CD14-positive monocyte (primary cell): ENCODE results near the gene DYRK1A. TPM values are rescaled to one million over a fixed set of nuclear protein-coding genes. Genes with fewer than 3 reads are reported as not detected.

Experiments
- DNase-seq, 3 donors: peaks; one replicate each; pipeline ENCODE4 v3.0.0-alpha.2; 2011 to 2022
- H2AFZ ChIP-seq: 2 replicates; pipeline ENCODE4 v1.6.0; 2012; ENCODE audit warnings: mild to moderate bottlenecking, low read depth, low read length, inconsistent platforms; ENCODE audit not compliant: insufficient read depth, poor library complexity, severe bottlenecking
- H3K27ac ChIP-seq, 2 donors: 1 replicate in 1 of 2; 2 replicates in 1 of 2; pipeline ENCODE4 v1.5.1; 2012 to 2013; ENCODE audit warnings: low read length in 2 of 2, control low read depth in 1 of 2, inconsistent platforms in 1 of 2, low read depth in 1 of 2, mild to moderate bottlenecking in 1 of 2
- H3K27me3 ChIP-seq, 2 donors: one replicate each; pipeline versions ENCODE4 v1.6.0 to v1.6.1; 2011 to 2013; ENCODE audit warnings: low read length in 2 of 2; ENCODE audit not compliant: control insufficient read depth in 2 of 2, insufficient read depth in 2 of 2
- H3K36me3 ChIP-seq, 2 donors: replicated peaks in 1 of 2; 1 replicate in 1 of 2; 2 replicates in 1 of 2; pipeline versions ENCODE4 v1.5.1 to v1.6.1; 2012 to 2013; ENCODE audit warnings: low read length in 2 of 2, control low read depth in 1 of 2, inconsistent platforms in 1 of 2, mild to moderate bottlenecking in 1 of 2; ENCODE audit not compliant: insufficient read depth in 2 of 2, control insufficient read depth in 1 of 2
- H3K4me1 ChIP-seq, 2 donors: 1 replicate in 1 of 2; 2 replicates in 1 of 2; pipeline versions ENCODE4 v1.5.1 to v1.6.1; 2012 to 2013; ENCODE audit warnings: low read length in 2 of 2, control low read depth in 1 of 2, inconsistent platforms in 1 of 2, mild to moderate bottlenecking in 1 of 2, moderate library complexity in 1 of 2; ENCODE audit not compliant: insufficient read depth in 2 of 2, control insufficient read depth in 1 of 2
- H3K4me2 ChIP-seq: replicated peaks from 2 replicates; pipeline ENCODE3; 2012; ENCODE audit warnings: low read length, moderate library complexity, mild to moderate bottlenecking; ENCODE audit not compliant: poor library complexity, severe bottlenecking; ENCODE audit errors: extremely low read depth
- H3K4me3 ChIP-seq, 3 experiments: fragments of 200-600 bp in 1 of 3; sonication (generic) in 1 of 3; replicated peaks in 1 of 3; 1 replicate in 2 of 3; 2 replicates in 1 of 3; pipeline ENCODE4 v1.5.1; 2011 to 2013; ENCODE audit warnings: low read length in 3 of 3, mild to moderate bottlenecking in 3 of 3, control low read depth in 2 of 3, low read depth in 2 of 3, inconsistent platforms in 1 of 3, moderate library complexity in 1 of 3
- H3K79me2 ChIP-seq: 2 replicates; pipeline ENCODE4 v1.6.0; 2012; ENCODE audit warnings: mild to moderate bottlenecking, control low read depth, inconsistent platforms, low read length, moderate library complexity; ENCODE audit not compliant: insufficient read depth
- H3K9ac ChIP-seq: 2 replicates; pipeline ENCODE4 v1.6.0; 2017; ENCODE audit warnings: low read length, mild to moderate bottlenecking; ENCODE audit not compliant: insufficient read depth, poor library complexity, severe bottlenecking
- H3K9me3 ChIP-seq, 2 donors: replicated peaks in 1 of 2; 1 replicate in 1 of 2; 2 replicates in 1 of 2; pipeline versions ENCODE4 v1.5.1 to v1.6.1; 2012 to 2013; ENCODE audit warnings: low read length in 2 of 2, control low read depth in 1 of 2; ENCODE audit not compliant: control insufficient read depth in 1 of 2, insufficient read depth in 1 of 2
- H4K20me1 ChIP-seq: 2 replicates; pipeline ENCODE4 v1.6.0; 2012; ENCODE audit warnings: mild to moderate bottlenecking, low read length, control low read depth, moderate library complexity; ENCODE audit not compliant: insufficient read depth
- H3K27ac Mint-ChIP-seq, 7 donors: one replicate each; pipeline ENCODE4 v1.8.0; 2020; ENCODE audit warnings: mild to moderate bottlenecking in 7 of 7, mixed read lengths in 7 of 7, moderate library complexity in 6 of 7, inconsistent platforms in 2 of 7
- H3K27me3 Mint-ChIP-seq, 3 donors: one replicate each; pipeline ENCODE4 v1.8.0; 2021 to 2022; ENCODE audit warnings: low read depth in 3 of 3, mild to moderate bottlenecking in 3 of 3, mixed read lengths in 3 of 3, moderate library complexity in 3 of 3, inconsistent platforms in 1 of 3
- H3K36me3 Mint-ChIP-seq, 2 donors: one replicate each; pipeline ENCODE4 v1.8.0; 2020; ENCODE audit warnings: mixed read lengths in 2 of 2, inconsistent platforms in 1 of 2, mild to moderate bottlenecking in 1 of 2
- H3K4me1 Mint-ChIP-seq: one replicate; pipeline ENCODE4 v1.8.0; 2020; ENCODE audit warnings: mild to moderate bottlenecking, mixed read lengths
- H3K4me3 Mint-ChIP-seq, 2 donors: one replicate each; pipeline ENCODE4 v1.8.0; 2020; ENCODE audit warnings: mild to moderate bottlenecking in 2 of 2, mixed read lengths in 2 of 2, moderate library complexity in 1 of 2
- H3K9me3 Mint-ChIP-seq, 7 donors: one replicate each; pipeline ENCODE4 v1.8.0; 2020 to 2022; ENCODE audit warnings: mixed read lengths in 7 of 7, mild to moderate bottlenecking in 6 of 7, moderate library complexity in 6 of 7, inconsistent platforms in 2 of 7
- WGBS: methylation state at CpG from one replicate; pipeline ENCODE4 v1.1.5; 2013; ENCODE audit warnings: missing lambda C conversion rate; ENCODE audit not compliant: insufficient coverage; 5-methylcytosine and 5-hydroxymethylcytosine counted together
- intact Hi-C, 2 donors: fragments of 100-400 bp; cut with micrococcal nuclease; formaldehyde crosslinking; loops; one replicate each; pipeline versions ENCODE4 v1.15.0 to v1.15.1; 2023
- polyA plus RNA-seq, 3 donors: library from polyadenylated mRNA; depleted of rRNA in 1 of 3; unstranded in 2 of 3; stranded (reverse) in 1 of 3; fragments of 300-500 nt in 2 of 3; fragments of >200 nt in 1 of 3; fragmentation: Illumina TruSeq in 2 of 3; gene quantifications; 1 replicate in 2 of 3; 2 replicates in 1 of 3; pipeline ENCODE4 v1.2.3, GENCODE V29; 2012 to 2021
- TF ChIP-seq, protein P1 (sequence below): fragments of 200-600 bp; IDR thresholded peaks from one replicate; pipeline ENCODE4 v1.8.0; 2022; ENCODE audit warnings: antibody characterized with exemption, mild to moderate bottlenecking

Gene DYRK1A
- polyA plus RNA-seq, 3 donors: 1.8 to 53.5 (median 2.4) TPM

DNA sequence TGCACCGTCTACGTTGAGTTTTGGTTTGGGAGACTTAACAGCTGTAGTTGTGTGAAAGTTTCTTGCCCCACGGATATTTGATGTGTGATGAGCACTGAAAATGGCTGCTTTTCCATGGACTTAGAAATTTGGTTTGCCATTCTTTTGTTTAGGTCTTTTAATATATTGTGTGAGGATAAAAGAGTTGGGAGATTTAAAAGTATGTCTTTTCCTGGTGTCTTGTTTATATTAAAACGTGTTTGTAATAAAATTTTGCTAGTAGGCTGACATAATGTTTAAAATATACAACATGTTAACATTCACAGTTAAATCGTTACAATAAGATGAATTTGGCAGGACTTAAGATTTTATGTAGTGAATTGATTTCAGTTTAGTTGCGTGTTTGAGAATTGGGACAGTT lies 106.9 kb downstream of the DYRK1A start:
- peaks cover 97% of the 10 kb centered on the region for H3K79me2 ChIP-seq
- peaks cover 9% of the 10 kb centered on the region for H3K4me1 Mint-ChIP-seq
- H3K4me1 ChIP-seq: no peaks in the 10 kb centered on the region
- intact Hi-C loops: no loop called here
- peaks cover 98% of the 10 kb centered on the region for H4K20me1 ChIP-seq
- no peak overlapping the region for H3K9ac ChIP-seq
- H3K27ac Mint-ChIP-seq: no peak overlapping the region
- no peaks in the 10 kb centered on the region for H3K9me3 ChIP-seq
- no peak overlapping the region for H3K4me2 ChIP-seq
- 100% methylated on average over 2 of the region's 6 CpGs for WGBS
- peaks cover 26 to 45% of the 10 kb centered on the region in 2 donors for H3K36me3 Mint-ChIP-seq
- H3K27ac ChIP-seq: no peak overlapping the region
- H3K27me3 ChIP-seq: no peaks in the 10 kb centered on the region
- DNase-seq: no peak
- peaks cover 0 to under 1% (median 0%) of the 10 kb centered on the region in 3 donors for H3K27me3 Mint-ChIP-seq
- peaks cover 22 to 67% of the 10 kb centered on the region in 2 donors for H3K36me3 ChIP-seq
- TF ChIP-seq, protein P1, sequence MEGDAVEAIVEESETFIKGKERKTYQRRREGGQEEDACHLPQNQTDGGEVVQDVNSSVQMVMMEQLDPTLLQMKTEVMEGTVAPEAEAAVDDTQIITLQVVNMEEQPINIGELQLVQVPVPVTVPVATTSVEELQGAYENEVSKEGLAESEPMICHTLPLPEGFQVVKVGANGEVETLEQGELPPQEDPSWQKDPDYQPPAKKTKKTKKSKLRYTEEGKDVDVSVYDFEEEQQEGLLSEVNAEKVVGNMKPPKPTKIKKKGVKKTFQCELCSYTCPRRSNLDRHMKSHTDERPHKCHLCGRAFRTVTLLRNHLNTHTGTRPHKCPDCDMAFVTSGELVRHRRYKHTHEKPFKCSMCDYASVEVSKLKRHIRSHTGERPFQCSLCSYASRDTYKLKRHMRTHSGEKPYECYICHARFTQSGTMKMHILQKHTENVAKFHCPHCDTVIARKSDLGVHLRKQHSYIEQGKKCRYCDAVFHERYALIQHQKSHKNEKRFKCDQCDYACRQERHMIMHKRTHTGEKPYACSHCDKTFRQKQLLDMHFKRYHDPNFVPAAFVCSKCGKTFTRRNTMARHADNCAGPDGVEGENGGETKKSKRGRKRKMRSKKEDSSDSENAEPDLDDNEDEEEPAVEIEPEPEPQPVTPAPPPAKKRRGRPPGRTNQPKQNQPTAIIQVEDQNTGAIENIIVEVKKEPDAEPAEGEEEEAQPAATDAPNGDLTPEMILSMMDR: no peak
- no peaks in the 10 kb centered on the region for H3K9me3 Mint-ChIP-seq
- no peak overlapping the region for H3K4me3 Mint-ChIP-seq
- H2AFZ ChIP-seq: no peak overlapping the region
- no peak overlapping the region for H3K4me3 ChIP-seq

DNA sequence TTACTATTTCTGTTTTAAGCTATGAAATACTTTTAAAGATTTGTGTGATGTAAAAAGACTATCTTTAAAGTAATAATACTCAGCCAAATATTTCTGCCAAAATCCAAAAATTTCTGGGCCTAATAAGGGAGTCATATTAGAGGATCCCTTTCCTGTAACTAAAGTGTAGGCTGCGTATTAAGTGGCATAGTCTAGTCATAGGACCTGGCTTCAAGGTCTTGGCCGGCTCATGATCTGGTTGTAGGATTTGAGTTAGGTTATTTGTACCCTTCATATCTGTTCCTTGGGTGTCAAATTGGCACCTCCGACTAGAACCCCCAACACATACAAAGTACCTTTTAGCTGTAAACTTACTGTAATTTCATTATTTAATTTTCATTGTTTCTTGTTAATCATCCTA lies 107.8 kb downstream of the DYRK1A start:
- H3K27me3 Mint-ChIP-seq: no peaks in the 10 kb centered on the region
- no CpG with 5 or more reads among the region's 3 CpGs for WGBS
- TF ChIP-seq, protein P1: no peak
- H3K36me3 ChIP-seq: peaks cover 20 to 65% of the 10 kb centered on the region in 2 donors
- no peak overlapping the region for H3K4me2 ChIP-seq
- peaks cover 9% of the 10 kb centered on the region for H3K4me1 Mint-ChIP-seq
- no peak overlapping the region for H2AFZ ChIP-seq
- no peaks in the 10 kb centered on the region for H3K27me3 ChIP-seq
- no peak overlapping the region for H3K4me3 Mint-ChIP-seq
- no peak for DNase-seq
- H3K36me3 Mint-ChIP-seq: peaks cover 25 to 40% of the 10 kb centered on the region in 2 donors
- H3K9me3 Mint-ChIP-seq: no peaks in the 10 kb centered on the region
- peaks cover 97% of the 10 kb centered on the region for H3K79me2 ChIP-seq
- H3K27ac Mint-ChIP-seq: peak overlapping the region in 2 of 7 donors; percentile 17 to 36
- no peak overlapping the region for H3K27ac ChIP-seq
- H3K4me1 ChIP-seq: no peaks in the 10 kb centered on the region
- no peak overlapping the region for H3K4me3 ChIP-seq
- intact Hi-C loops: no loop called here
- H3K9ac ChIP-seq: no peak overlapping the region
- no peaks in the 10 kb centered on the region for H3K9me3 ChIP-seq
- peaks cover 98% of the 10 kb centered on the region for H4K20me1 ChIP-seq
